HS-5 (cell line): ENCODE measurements around the gene RPH3AL.
"Not testable (repeated sequence)": the region's sequence is repeated elsewhere in the genome, so short reads cannot be mapped to it uniquely, and the experiment has no call there.

Experiments
- DNase-seq: peaks from one replicate; pipeline ENCODE4 v3.0.0-alpha.2; 2012; ENCODE audit warnings: low read depth

The RPH3AL gene

GRCh38 chr17:260944-261343, 91.7 kb downstream of the RPH3AL start:
- no peak for DNase-seq

- no peak for DNase-seq
These were observed 92.4 kb downstream of the RPH3AL start for GRCh38 chr17:260031-260791.

- DNase-seq: no peak
These were observed 93.1 kb downstream of the RPH3AL start for GRCh38 chr17:259341-259976.

- DNase-seq: no peak
These were observed 93.7 kb downstream of the RPH3AL start for GRCh38 chr17:258906-259305.

- DNase-seq: no peak
These were observed 94.4 kb downstream of the RPH3AL start for GRCh38 chr17:258045-258734.

GRCh38 chr17:253091-253846, 99.3 kb downstream of the RPH3AL start:
- DNase-seq: no peak

GRCh38 chr17:252456-252855, 100.2 kb downstream of the RPH3AL start:
- DNase-seq: no peak

GRCh38 chr17:251531-251930, 101.1 kb downstream of the RPH3AL start:
- DNase-seq: no peak

GRCh38 chr17:250487-251300, 101.9 kb downstream of the RPH3AL start:
- no peak for DNase-seq

- DNase-seq: no peak
These were observed 103.2 kb downstream of the RPH3AL start for GRCh38 chr17:249236-249993.

GRCh38 chr17:248337-249235, 104.0 kb downstream of the RPH3AL start:
- DNase-seq: no peak

GRCh38 chr17:247767-248166, 104.8 kb downstream of the RPH3AL start:
- DNase-seq: no peak

- DNase-seq: no peak
These were observed 105.7 kb downstream of the RPH3AL start for GRCh38 chr17:246851-247421.

GRCh38 chr17:246226-246625, 106.4 kb downstream of the RPH3AL start:
- DNase-seq: no peak

- DNase-seq: no peak
These were observed 107.0 kb downstream of the RPH3AL start for GRCh38 chr17:245611-246010.

GRCh38 chr17:245020-245419, 107.6 kb downstream of the RPH3AL start:
- DNase-seq: no peak

- DNase-seq: not testable (repeated sequence)
These were observed 108.7 kb downstream of the RPH3AL start for GRCh38 chr17:243924-244323.

- no peak for DNase-seq
These were observed 113.7 kb downstream of the RPH3AL start for GRCh38 chr17:238964-239259.
